Panc1 (cell line): Measurements from ENCODE around the gene FIBP. TPM values are rescaled to one million over a fixed set of nuclear protein-coding genes. Genes with fewer than 3 reads are reported as not detected.

Experiments
- ATAC-seq: fragments of 200-7000 bp; cut with Tn5 transposase; 2 replicates; pipeline ENCODE4 v1.9.1; 2020; ENCODE audit warnings: mild to moderate bottlenecking, moderate library complexity
- BruUV-seq: library from RNA; stranded (reverse); fragments of 400-500 nt; replicated peaks from 2 replicates; lab custom pipeline; 2021; lab: Mats Ljungman, UMichigan
- CTCF ChIA-PET: fragments of 300-600 bp; sonication (Branson Sonifier 250); formaldehyde crosslinking; loops from one replicate; lab custom pipeline; 2022; ENCODE audit warnings: antibody characterized with exemption; lab: Charles Lee
- POLR2A ChIA-PET: fragments of 300-600 bp; sonication (Branson Sonifier 250); formaldehyde crosslinking; loops from one replicate; lab custom pipeline; 2022; ENCODE audit warnings: antibody characterized with exemption; lab: Charles Lee
- DNase-seq: peaks from one replicate; pipeline ENCODE4 v3.0.0-alpha.2; 2010; ENCODE audit warnings: low read depth, low spot score
- H3K27ac ChIP-seq: 2 replicates; pipeline ENCODE4 v1.5.1; 2011; ENCODE audit warnings: mild to moderate bottlenecking, low read length, inconsistent platforms
- H3K27me3 ChIP-seq: fragments of 200-500 bp; sonication (Bioruptor generic); 2 replicates; pipeline ENCODE4 v1.6.0; 2014; ENCODE audit warnings: low read length, inconsistent platforms; ENCODE audit not compliant: control insufficient read depth, insufficient read depth
- H3K36me3 ChIP-seq: fragments of 200-500 bp; sonication (Bioruptor generic); 2 replicates; pipeline ENCODE4 v1.5.1; 2014; ENCODE audit warnings: inconsistent platforms, mild to moderate bottlenecking, low read length, moderate library complexity; ENCODE audit not compliant: control insufficient read depth, insufficient read depth
- H3K4me1 ChIP-seq: 2 replicates; pipeline ENCODE4 v1.5.1; 2011; ENCODE audit warnings: inconsistent platforms, mild to moderate bottlenecking, low read length, moderate library complexity; ENCODE audit not compliant: control insufficient read depth, insufficient read depth
- H3K4me3 ChIP-seq, 2 experiments: 2 replicates each; pipeline ENCODE4 v1.5.1; 2011 to 2012; ENCODE audit warnings: low read depth in 2 of 2, low read length in 2 of 2, mild to moderate bottlenecking in 2 of 2, inconsistent platforms in 1 of 2, moderate library complexity in 1 of 2
- H3K9me3 ChIP-seq: fragments of 200-500 bp; sonication (Bioruptor generic); 2 replicates; pipeline ENCODE4 v1.5.1; 2014; ENCODE audit warnings: low read depth, mild to moderate bottlenecking, inconsistent platforms, low read length, moderate library complexity; ENCODE audit not compliant: control insufficient read depth, insufficient read depth
- CTCF ChIP-seq: fragments of 450-650 bp; IDR thresholded peaks from 2 replicates; pipeline ENCODE4 v1.5.1; 2017; ENCODE audit warnings: mild to moderate bottlenecking
- POLR2AphosphoS5 ChIP-seq: IDR thresholded peaks from 2 replicates; pipeline ENCODE4 v1.6.1; 2012; ENCODE audit warnings: mild to moderate bottlenecking, low read depth, low read length, moderate library complexity
- SIN3A ChIP-seq: IDR thresholded peaks from 2 replicates; pipeline ENCODE4 v1.6.1; 2012; ENCODE audit warnings: low read depth, mild to moderate bottlenecking, low read length, moderate library complexity, borderline replicate concordance; ENCODE audit not compliant: insufficient read depth
- TCF7L2 ChIP-seq: IDR thresholded peaks from 2 replicates; pipeline ENCODE4 v1.6.1; 2011; ENCODE audit warnings: mild to moderate bottlenecking, low read depth, low read length, inconsistent platforms
- in situ Hi-C: cut with HindIII; loops from 2 replicates; pipeline ENCODE4 v1.10.0; 2016; ENCODE audit warnings: low sequenced_read_pairs, low pct_unique_long_range_greater_than_20kb
- intact Hi-C: fragments of 100-400 bp; cut with micrococcal nuclease; formaldehyde crosslinking; loops from one replicate; pipeline ENCODE4 v1.10.0; 2022; ENCODE audit not compliant: unreplicated experiment
- total RNA-seq: library from RNA; stranded (reverse); gene quantifications from one replicate; pipeline ENCODE4 v1.2.1, GENCODE V29; 2021; ENCODE audit not compliant: unreplicated experiment
- TF ChIP-seq, protein P1 (sequence below), 2 experiments: IDR thresholded peaks; 2 replicates each; pipeline ENCODE4 v1.6.1; 2011 to 2012; ENCODE audit warnings: low read depth in 2 of 2, control low read depth in 1 of 2, low read length in 1 of 2, mild to moderate bottlenecking in 1 of 2, moderate library complexity in 1 of 2; ENCODE audit not compliant: insufficient read depth in 1 of 2

FIBP gene
- total RNA-seq, 1 experiment from 2014 or later = 105 TPM

GRCh38 chr11:65907878-65908277, 19.6 kb upstream of the FIBP start:
- ATAC-seq (no peak), DNase-seq (no peak)
- POLR2A ChIA-PET = interaction anchor here (0.6 kb wide), 1 partner anchor 56 kb away, joined by 5 read pairs; no protein-coding TSS in a partner anchor
- Histone ChIP-seq H3K4me3 (no peak overlapping the region), H3K27me3 (no peaks in the 10 kb centered on the region), H3K4me1 (peaks cover 80% of the 10 kb centered on the region), H3K27ac (peak overlapping the region; percentile 99), H3K36me3 (no peaks in the 10 kb centered on the region), H3K9me3 (no peaks in the 10 kb centered on the region)
- in situ Hi-C loops (no loop called here), intact Hi-C loops (no loop called here)
- no peak for TF ChIP-seq POLR2AphosphoS5
- TF ChIP-seq SIN3A = no peak
- TF ChIP-seq, protein P1, sequence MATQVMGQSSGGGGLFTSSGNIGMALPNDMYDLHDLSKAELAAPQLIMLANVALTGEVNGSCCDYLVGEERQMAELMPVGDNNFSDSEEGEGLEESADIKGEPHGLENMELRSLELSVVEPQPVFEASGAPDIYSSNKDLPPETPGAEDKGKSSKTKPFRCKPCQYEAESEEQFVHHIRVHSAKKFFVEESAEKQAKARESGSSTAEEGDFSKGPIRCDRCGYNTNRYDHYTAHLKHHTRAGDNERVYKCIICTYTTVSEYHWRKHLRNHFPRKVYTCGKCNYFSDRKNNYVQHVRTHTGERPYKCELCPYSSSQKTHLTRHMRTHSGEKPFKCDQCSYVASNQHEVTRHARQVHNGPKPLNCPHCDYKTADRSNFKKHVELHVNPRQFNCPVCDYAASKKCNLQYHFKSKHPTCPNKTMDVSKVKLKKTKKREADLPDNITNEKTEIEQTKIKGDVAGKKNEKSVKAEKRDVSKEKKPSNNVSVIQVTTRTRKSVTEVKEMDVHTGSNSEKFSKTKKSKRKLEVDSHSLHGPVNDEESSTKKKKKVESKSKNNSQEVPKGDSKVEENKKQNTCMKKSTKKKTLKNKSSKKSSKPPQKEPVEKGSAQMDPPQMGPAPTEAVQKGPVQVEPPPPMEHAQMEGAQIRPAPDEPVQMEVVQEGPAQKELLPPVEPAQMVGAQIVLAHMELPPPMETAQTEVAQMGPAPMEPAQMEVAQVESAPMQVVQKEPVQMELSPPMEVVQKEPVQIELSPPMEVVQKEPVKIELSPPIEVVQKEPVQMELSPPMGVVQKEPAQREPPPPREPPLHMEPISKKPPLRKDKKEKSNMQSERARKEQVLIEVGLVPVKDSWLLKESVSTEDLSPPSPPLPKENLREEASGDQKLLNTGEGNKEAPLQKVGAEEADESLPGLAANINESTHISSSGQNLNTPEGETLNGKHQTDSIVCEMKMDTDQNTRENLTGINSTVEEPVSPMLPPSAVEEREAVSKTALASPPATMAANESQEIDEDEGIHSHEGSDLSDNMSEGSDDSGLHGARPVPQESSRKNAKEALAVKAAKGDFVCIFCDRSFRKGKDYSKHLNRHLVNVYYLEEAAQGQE (IDR thresholded peaks at IDR 0.05; ENCODE audit: insufficient read depth in 1 of 2, low read depth in 2 of 2, low read length in 1 of 2) = no peak
- no peak for TF ChIP-seq CTCF
- TF ChIP-seq TCF7L2 = no peak
- CTCF ChIA-PET = no interaction called here
- BruUV-seq = no TSS peak

DNA sequence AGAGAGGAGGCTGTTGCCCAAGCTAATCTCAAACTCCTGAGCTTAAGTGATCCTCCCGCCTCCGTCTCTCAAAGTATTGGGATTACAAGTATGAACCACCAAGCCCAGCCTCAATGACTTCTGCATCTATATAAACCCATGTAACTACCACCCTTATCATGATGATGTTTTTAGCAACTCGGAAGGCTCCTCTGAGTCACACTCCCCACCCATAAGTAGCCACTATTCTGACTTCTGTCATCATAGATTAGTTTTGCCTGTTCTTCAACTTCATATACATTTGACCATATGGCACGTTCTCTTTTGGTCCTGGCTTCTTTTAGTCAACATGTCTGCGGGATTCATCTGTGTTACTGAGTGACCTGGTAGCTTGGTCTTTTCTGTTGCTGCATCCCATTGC, 18.3 kb upstream of the FIBP start:
- TF ChIP-seq TCF7L2 = no peak
- TF ChIP-seq SIN3A = no peak
- in situ Hi-C loops = no loop called here
- CTCF ChIA-PET = no interaction called here
- intact Hi-C loops = no loop called here
- Histone ChIP-seq H3K9me3 (no peaks in the 10 kb centered on the region), H3K4me3 (no peak overlapping the region), H3K4me1 (peaks cover 80% of the 10 kb centered on the region), H3K27me3 (no peaks in the 10 kb centered on the region), H3K27ac (peak overlapping the region; percentile 99), H3K36me3 (no peaks in the 10 kb centered on the region)
- BruUV-seq = no TSS peak
- no peak for ATAC-seq
- POLR2A ChIA-PET = interaction anchor here (0.9 to 1.9 kb wide), 3 partner anchors 9 to 15 kb away, joined by 3 to 13 read pairs (median 4); no protein-coding TSS in a partner anchor
- no peak for DNase-seq

GRCh38 chr11:65903715-65904114, 15.4 kb upstream of the FIBP start:
- H3K4me3 ChIP-seq = no peak overlapping the region
- POLR2A ChIA-PET = interaction anchor here (0.6 to 0.7 kb wide), 2 partner anchors 8 to 12 kb away, joined by 3 read pairs; no protein-coding TSS in a partner anchor
- DNase-seq (no peak), ATAC-seq (peak; percentile 1; the same call in 1 of the 2 replicates)
- intact Hi-C loops = no loop called here
- CTCF ChIA-PET = interaction anchor here (1.0 kb wide), 1 partner anchor 8 kb away, joined by 3 read pairs; no protein-coding TSS in a partner anchor
- TF ChIP-seq POLR2AphosphoS5 = no peak; the same call in 1 of the 2 replicates
- TF ChIP-seq TCF7L2 = peak; percentile 83
- peak overlapping the region; percentile 99 for H3K27ac ChIP-seq
- no peaks in the 10 kb centered on the region for H3K36me3 ChIP-seq
- no peaks in the 10 kb centered on the region for H3K27me3 ChIP-seq
- peaks cover 65% of the 10 kb centered on the region for H3K4me1 ChIP-seq
- no peaks in the 10 kb centered on the region for H3K9me3 ChIP-seq
- no TSS peak for BruUV-seq
- in situ Hi-C loops = no loop called here
